NOMO-1 treated with dmso at 0.1 percent for 144 hours (cell line): ENCODE measurements around the gene CNFN.

Experiments used
- DNase-seq: peaks from one replicate; lab custom pipeline; 2025; ENCODE audit not compliant: unreplicated experiment; lab: John Stamatoyannopoulos, UW

Gene CNFN

DNA sequence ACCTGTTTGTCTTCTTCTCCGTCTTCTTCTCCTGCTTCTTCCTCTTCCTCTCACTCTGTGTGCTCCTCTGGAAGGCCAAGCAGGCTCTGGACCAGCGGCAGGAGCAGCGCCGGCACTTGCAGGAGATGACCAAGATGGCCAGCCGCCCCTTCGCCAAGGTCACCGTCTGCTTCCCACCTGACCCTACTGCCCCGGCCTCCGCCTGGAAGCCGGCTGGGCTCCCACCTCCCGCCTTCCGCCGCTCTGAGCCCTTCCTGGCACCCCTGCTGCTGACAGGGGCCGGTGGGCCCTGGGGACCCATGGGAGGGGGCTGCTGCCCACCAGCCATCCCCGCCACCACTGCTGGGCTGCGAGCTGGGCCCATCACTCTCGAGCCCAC lies 13.9 kb downstream of the CNFN start:
- DNase-seq: no peak

GRCh38 chr19:42375415-42376176 lies 14.5 kb downstream of the CNFN start:
- DNase-seq: no peak

DNA sequence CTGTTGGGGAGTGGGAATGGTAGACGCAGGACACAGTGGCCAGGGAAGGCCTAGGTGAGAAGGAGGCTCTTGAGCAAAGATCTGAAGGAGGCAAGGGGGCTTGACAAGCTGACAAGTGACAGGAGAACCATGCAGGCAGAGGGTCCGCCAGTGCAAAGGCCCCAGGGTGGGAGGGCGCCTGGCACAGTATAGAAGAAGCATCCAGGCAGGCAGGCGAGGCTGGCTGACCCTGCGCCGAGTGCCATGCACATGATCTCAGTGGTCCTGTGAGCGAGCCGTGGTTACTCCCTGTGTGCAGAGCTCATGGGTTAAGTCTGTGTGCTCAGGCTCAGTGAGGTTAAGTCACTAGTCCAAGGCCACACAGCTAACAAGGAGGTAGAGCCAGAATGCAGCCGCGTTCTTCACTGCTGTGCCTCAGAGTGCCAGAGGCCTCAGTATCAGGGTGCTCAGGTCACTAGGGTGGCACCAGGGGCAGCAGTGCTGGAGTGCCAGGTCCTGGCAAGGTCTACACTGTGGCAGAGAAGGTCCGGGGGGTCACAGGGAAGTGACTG lies 15.2 kb downstream of the CNFN start:
- no peak for DNase-seq

DNA sequence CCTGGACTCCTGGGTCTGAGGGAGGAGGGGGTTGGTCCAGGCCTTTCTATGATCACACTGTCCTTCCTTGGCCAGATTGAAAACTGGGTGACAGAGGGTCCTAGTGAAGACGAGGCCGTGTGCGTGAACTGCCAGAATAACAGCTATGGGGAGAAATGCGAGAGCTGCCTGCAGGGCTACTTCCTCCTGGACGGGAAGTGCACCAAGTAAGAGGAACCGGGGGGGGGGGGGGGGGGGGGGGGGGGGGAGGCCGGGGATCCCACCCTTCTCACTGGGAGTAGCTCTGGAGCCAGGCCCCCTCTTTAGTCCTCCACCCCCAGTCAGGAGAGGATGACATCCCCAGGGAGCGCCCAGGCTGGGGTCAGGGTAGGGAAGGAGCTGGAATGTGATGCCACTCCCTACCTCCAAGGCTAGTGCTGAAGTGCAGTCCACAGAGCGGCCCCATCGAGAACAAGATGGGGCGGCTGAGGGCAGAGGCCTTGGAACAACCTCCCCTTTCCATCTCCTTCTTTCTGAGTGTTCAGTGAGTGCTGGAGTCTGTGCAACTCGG lies 19.4 kb downstream of the CNFN start:
- DNase-seq: no peak

DNA sequence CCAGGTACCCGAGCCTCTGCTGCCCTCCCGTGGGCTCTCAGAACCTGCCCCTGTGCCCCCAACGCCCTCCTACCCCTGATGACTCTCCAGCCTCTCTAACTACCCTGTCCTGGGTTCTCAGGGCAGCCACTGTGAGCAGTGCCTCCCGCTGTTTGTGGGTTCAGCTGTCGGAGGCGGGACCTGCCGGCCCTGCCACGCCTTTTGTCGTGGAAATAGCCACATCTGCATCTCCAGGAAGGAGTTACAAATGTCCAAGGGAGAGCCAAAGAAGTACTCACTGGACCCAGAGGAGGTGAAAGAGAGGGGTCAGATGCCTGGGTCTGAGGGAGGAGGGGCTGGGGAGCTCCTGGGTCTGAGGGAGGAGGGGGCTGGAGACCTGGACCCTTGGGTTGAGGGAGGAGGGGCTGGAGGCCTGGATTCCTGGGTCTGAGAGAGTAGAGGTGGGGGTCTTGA lies 20.0 kb downstream of the CNFN start:
- no peak for DNase-seq

DNA sequence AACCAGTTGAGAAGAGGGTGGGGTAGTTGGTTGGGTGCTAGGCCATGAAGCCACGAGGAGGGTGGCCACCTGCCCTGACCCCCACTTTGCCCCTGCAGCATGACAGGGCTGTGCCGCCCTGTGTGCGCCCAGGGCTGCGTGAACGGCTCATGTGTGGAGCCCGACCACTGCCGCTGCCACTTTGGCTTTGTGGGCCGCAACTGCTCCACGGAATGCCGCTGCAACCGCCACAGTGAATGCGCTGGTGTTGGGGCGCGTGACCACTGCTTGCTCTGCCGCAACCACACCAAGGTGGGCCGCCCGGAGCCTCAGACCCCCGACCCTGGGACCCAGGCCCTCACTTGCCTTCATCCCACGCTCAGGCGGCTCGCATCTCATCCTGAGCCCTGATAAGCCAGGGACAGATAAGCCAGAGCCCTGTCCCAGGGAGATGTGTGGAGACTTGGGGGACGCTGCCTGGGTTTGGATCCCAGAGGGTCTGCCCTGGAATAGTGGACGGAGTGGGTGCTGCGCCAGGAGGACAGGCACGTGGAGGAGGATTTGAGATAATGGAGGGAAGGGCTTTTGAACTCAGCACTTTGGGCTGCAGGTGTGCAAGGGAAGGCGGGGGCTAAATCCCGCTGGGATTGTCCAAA lies 20.5 kb downstream of the CNFN start:
- no peak for DNase-seq

- no peak for DNase-seq
Observed at GRCh38 chr19:42368765-42369164, 21.3 kb downstream of the CNFN start.

DNA sequence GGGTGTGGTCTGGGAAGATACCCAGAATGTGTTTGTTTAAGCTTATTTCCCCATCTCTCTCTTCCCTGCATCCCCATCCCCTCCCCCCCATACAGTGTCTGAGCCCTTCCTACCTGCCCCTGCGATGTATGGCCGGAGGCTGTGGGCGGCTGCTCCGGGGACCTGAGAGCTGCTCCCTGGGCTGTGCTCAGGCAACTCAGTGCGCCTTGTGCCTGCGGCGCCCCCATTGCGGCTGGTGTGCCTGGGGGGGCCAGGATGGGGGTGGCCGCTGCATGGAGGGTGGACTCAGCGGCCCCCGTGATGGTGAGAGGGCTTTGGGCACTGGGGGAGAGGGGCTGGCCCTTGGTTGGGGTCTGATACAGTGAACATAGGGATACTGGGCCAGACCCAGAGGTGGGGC lies 21.7 kb downstream of the CNFN start:
- no peak for DNase-seq

GRCh38 chr19:42367929-42368328 lies 22.2 kb downstream of the CNFN start:
- DNase-seq: no peak

DNA sequence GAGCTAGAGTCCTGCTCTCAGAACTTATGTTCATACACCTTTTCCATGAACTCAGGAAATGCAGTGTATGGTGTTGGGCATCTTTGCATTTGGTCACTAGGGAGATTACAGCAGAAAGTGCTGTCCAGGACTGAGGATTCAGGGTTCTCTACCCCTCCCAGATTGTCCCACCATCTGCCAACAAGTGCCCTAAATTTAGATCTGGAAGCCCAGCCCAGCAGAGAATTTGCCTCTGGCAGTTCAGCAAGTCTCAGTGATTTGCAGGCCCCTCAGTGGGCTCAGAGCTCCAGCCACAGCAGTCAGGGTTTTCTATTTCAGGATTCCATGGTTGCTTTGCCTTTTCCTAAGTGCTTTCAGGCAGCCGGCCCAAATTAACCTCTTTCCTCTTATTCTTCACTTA lies 23.4 kb downstream of the CNFN start:
- DNase-seq: no peak

- no peak for DNase-seq
Observed at GRCh38 chr19:42363614-42364346, 26.3 kb downstream of the CNFN start.

GRCh38 chr19:42362891-42363440 lies 27.1 kb downstream of the CNFN start:
- DNase-seq: no peak

DNA sequence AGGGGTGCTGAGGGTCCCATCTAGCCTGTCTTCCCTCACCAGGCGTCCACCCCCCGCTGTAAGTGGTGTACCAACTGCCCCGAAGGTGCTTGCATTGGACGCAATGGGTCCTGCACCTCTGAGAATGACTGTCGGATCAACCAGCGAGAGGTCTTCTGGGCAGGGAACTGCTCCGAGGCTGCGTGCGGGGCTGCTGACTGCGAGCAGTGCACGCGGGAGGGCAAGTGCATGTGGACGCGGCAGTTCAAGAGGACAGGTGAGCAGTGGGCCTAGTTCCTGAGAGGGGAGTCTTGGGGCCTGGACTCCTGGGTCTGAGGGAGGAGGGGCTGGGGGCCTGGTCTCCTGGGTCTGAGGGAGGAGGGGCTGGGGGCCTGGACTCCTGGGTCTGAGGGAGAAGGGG lies 27.8 kb downstream of the CNFN start:
- DNase-seq: no peak

GRCh38 chr19:42361545-42361910 lies 28.6 kb downstream of the CNFN start:
- no peak for DNase-seq

DNA sequence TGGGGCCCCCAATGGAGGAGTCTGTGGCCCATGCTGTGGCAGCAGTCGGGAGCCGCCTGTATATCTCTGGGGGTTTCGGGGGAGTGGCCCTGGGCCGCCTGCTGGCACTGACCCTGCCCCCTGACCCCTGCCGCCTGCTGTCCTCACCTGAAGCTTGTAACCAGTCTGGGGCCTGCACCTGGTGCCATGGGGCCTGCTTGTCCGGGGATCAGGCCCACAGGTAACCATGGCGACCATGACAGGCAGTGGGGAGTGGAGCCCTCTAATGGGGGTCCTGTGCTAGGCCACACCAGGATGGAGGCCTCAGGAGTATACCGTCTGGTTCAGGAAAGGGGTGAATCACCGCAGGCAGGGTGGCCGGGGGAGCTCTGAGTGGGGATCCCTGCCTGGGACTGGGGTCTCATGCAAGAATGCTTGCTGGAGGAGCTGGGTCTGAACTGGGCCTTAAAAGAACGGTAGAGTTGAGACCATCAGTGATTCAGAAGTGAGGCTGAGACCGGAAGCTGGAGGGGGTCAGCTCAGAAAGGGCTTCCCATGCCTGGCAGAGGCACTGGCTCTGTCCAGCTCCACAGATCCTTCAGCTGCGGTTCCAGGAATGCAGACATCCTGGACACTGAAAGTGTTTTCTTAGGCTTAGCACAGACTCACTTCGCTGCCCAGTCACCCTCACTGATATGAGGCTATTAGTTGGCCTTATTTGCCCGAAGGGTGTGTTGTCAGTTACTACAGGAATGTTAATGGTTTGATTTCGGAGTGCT lies 29.1 kb downstream of the CNFN start:
- no peak for DNase-seq

GRCh38 chr19:42357290-42357689 lies 32.8 kb downstream of the CNFN start:
- DNase-seq: no peak

GRCh38 chr19:42356686-42357085 lies 33.4 kb downstream of the CNFN start:
- no peak for DNase-seq

- DNase-seq: no peak
Observed at GRCh38 chr19:42355896-42356295, 34.2 kb downstream of the CNFN start.

DNA sequence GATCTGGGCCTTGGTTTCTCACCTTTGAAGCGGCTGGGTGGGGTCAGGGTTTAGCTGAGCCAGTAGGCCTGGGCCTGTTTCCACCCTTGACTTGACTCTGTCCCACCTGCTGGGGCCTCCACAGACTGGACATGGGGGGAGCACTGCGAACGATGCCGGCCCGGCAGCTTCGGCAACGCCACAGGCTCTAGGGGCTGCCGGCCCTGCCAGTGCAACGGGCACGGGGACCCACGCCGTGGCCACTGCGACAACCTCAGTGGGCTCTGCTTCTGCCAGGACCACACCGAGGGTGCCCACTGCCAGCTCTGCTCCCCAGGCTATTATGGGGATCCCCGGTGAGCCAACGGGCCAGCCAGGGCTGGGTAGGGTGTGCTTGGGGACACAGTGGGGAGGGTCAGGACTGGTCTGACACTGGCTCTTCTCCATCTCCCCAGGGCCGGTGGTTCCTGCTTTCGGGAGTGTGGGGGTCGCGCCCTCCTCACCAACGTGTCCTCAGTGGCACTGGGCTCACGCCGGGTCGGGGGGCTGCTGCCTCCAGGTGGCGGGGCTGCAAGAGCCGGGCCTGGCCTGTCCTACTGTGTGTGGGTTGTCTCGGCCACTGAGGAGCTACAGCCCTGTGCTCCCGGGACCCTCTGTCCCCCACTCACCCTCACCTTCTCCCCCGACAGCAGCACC lies 36.6 kb downstream of the CNFN start:
- DNase-seq: no peak
